Parathyroid adenoma (tissue), 2 donors: ENCODE data around the gene CASKIN2.
A peak's percentile ranks its signal among the peaks of the same experiment; 100 is the strongest.

Experiments used
- H2AFZ ChIP-seq: fragments of 300-600 bp; sonication (generic); one replicate; pipeline ENCODE4 v1.7.0; 2017; ENCODE audit warnings: antibody characterized with exemption, mild to moderate bottlenecking
- H3K27ac ChIP-seq: fragments of 300-600 bp; sonication (generic); one replicate; pipeline ENCODE4 v1.7.0; 2017
- H3K27me3 ChIP-seq: fragments of 300-600 bp; sonication (generic); one replicate; pipeline ENCODE4 v1.7.0; 2017; ENCODE audit warnings: low read length; ENCODE audit not compliant: control insufficient read depth, insufficient read depth
- H3K36me3 ChIP-seq: fragments of 300-600 bp; sonication (generic); one replicate; pipeline ENCODE4 v1.7.0; 2017; ENCODE audit warnings: low read length; ENCODE audit not compliant: control insufficient read depth, insufficient read depth
- H3K4me1 ChIP-seq: fragments of 300-600 bp; sonication (generic); one replicate; pipeline ENCODE4 v1.7.0; 2017; ENCODE audit warnings: control low read depth
- H3K4me2 ChIP-seq: fragments of 300-600 bp; sonication (generic); one replicate; pipeline ENCODE4 v1.7.0; 2017; ENCODE audit warnings: low read length
- H3K4me3 ChIP-seq: fragments of 300-600 bp; sonication (generic); one replicate; pipeline ENCODE4 v1.7.0; 2017; ENCODE audit warnings: low read depth, low read length
- H3K79me2 ChIP-seq: fragments of 300-600 bp; sonication (generic); one replicate; pipeline ENCODE4 v1.7.0; 2017; ENCODE audit warnings: control low read depth
- H3K9ac ChIP-seq: fragments of 300-600 bp; sonication (generic); one replicate; pipeline ENCODE4 v1.7.0; 2017; ENCODE audit warnings: mild to moderate bottlenecking
- H3K9me3 ChIP-seq: fragments of 300-600 bp; sonication (generic); one replicate; pipeline ENCODE4 v1.7.0; 2017; ENCODE audit warnings: low read length; ENCODE audit not compliant: control insufficient read depth
- TF ChIP-seq, protein P1 (sequence below): fragments of 300-600 bp; sonication (generic); IDR thresholded peaks from one replicate; pipeline ENCODE4 v1.7.0; 2017; ENCODE audit warnings: antibody characterized with exemption, mild to moderate bottlenecking
- donor health status: primary hyperparathyroidism.

CASKIN2 gene

DNA sequence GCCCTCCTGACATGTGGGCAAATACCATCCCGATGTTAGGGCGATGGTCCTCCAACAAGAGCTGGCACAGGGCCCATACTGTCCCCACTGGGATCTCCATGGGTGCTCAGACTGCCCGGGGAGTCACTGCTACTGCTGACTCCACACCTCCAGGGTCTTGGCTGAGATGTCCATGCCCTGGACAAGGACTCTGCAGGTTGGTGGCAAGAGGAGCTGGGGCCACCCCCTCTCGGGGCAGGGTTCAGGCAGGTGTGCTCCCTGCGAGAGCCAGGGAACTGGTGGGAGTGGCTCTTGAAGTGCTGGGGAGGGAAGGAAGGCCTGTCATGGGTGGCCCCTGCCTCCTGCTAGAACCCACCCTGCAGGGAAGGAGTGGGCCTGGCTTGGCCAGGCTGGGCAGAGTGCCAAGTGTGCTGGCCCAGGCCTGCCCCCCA, 6.4 kb downstream of the CASKIN2 start:
- peaks cover 13% of the 10 kb centered on the region for H3K4me1 ChIP-seq
- H3K4me2 ChIP-seq, result no peak overlapping the region
- no peaks in the 10 kb centered on the region for H3K9me3 ChIP-seq
- no peaks in the 10 kb centered on the region for H3K79me2 ChIP-seq
- no peaks in the 10 kb centered on the region for H3K27me3 ChIP-seq
- peak overlapping the region; percentile 80 for H3K27ac ChIP-seq
- no peak overlapping the region for H2AFZ ChIP-seq
- no peaks in the 10 kb centered on the region for H3K36me3 ChIP-seq
- H3K4me3 ChIP-seq, result no peak overlapping the region
- TF ChIP-seq, protein P1, sequence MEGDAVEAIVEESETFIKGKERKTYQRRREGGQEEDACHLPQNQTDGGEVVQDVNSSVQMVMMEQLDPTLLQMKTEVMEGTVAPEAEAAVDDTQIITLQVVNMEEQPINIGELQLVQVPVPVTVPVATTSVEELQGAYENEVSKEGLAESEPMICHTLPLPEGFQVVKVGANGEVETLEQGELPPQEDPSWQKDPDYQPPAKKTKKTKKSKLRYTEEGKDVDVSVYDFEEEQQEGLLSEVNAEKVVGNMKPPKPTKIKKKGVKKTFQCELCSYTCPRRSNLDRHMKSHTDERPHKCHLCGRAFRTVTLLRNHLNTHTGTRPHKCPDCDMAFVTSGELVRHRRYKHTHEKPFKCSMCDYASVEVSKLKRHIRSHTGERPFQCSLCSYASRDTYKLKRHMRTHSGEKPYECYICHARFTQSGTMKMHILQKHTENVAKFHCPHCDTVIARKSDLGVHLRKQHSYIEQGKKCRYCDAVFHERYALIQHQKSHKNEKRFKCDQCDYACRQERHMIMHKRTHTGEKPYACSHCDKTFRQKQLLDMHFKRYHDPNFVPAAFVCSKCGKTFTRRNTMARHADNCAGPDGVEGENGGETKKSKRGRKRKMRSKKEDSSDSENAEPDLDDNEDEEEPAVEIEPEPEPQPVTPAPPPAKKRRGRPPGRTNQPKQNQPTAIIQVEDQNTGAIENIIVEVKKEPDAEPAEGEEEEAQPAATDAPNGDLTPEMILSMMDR, result no peak
- H3K9ac ChIP-seq, result no peak overlapping the region

DNA sequence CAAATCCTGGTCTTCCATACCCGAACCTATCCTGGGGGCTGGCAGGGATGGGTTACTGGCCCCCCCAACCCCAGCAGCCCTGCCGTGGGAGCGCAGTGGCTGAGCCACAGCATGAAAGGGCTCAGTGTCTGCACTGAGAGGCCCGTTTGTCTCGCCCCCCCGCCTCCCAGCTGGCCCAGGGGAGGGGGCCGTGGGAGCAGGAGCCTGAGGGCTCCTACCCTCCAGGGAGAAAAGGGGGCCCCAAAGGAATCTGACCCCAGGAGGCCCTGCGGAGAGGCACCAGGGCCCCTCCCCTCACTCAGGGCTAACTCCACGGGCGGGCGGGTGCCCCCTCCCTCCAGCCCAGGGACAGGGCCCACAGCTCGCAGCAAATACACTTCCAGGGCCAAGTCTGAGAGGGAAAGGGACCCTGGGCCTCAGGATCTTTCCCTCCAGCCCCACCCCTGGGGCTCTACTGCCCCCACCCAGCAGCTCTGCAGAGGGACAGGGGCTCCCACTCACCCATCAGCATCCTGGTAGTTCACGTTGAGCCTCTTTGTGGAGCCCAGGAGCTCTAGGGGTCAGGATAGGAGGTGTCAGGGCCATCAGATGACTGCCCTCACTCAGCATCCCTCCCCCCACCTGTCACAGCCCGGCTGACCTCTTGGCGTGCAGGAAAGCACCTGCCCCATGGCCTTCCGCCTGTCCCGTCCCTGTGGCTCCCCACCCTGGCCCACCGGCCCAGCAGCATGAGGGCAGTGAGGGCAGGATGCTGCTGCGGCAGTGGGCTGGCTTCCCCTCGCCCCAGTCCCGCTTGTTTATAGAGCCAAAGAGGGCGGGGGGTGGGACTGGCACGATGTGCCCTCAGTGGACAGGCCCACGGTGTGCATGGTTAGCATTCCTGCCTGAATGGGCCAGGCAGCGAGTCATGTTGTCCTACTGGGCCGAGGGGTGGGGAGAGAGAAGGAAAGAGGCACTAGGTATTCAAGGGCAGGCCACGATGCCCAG, 7.3 kb downstream of the CASKIN2 start:
- Histone ChIP-seq H3K9ac (no peak overlapping the region), H3K36me3 (no peaks in the 10 kb centered on the region), H3K4me1 (peaks cover 13% of the 10 kb centered on the region), H3K4me2 (no peak overlapping the region), H2AFZ (no peak overlapping the region), H3K4me3 (no peak overlapping the region), H3K27ac (peak overlapping the region; percentile 80), H3K9me3 (no peaks in the 10 kb centered on the region), H3K79me2 (no peaks in the 10 kb centered on the region), H3K27me3 (no peaks in the 10 kb centered on the region)
- TF ChIP-seq, protein P1, result no peak

DNA sequence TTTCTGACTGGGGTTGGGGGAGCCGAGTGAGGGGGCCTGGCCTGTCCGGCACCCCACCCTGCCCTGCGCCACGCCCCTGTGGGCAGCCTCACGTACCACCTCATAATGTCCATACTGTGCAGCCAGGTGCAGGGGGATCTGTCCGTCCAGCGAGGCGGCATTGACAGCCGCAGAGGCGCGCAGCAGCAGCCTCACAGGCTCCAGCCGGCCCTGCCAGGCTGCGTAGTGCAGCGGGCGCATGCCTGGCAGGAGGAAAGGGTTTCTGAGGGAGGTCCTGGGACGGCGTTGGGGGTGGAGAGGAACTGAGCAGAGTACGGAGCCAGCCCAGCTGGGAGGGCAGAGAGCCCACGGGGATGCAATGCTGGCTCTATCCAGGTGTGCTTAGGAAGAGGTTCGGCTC, 8.4 kb downstream of the CASKIN2 start:
- Histone ChIP-seq H2AFZ (no peak overlapping the region), H3K9me3 (no peaks in the 10 kb centered on the region), H3K4me3 (no peak overlapping the region), H3K27ac (no peak overlapping the region), H3K27me3 (no peaks in the 10 kb centered on the region), H3K4me2 (no peak overlapping the region), H3K9ac (no peak overlapping the region), H3K79me2 (no peaks in the 10 kb centered on the region), H3K4me1 (peaks cover 13% of the 10 kb centered on the region), H3K36me3 (no peaks in the 10 kb centered on the region)
- TF ChIP-seq, protein P1, result no peak

DNA sequence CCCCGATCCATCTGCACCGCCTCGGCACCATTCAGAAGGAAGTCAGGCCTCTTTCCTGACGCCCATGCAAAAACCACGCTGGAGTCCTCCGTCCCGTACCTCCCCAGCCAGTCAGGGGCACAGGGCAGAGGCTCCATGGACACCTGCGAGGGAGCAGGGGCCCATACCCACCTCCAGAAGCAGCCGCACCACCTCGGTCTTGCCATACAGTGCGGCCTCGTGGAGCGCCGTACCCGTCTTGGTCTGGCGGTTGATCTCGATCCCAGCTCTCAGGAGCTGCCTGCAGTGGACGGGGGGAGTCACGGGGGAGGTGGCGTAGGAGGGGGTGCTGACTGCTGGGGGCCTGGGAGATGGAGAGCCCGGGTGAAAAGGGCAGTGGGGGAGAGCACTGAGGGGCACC, 9.2 kb downstream of the CASKIN2 start:
- H3K4me3 ChIP-seq, result no peak overlapping the region
- TF ChIP-seq, protein P1, result no peak
- no peaks in the 10 kb centered on the region for H3K79me2 ChIP-seq
- no peak overlapping the region for H2AFZ ChIP-seq
- no peak overlapping the region for H3K27ac ChIP-seq
- H3K4me1 ChIP-seq, result peaks cover 10% of the 10 kb centered on the region
- H3K9me3 ChIP-seq, result no peaks in the 10 kb centered on the region
- H3K27me3 ChIP-seq, result no peaks in the 10 kb centered on the region
- no peak overlapping the region for H3K9ac ChIP-seq
- H3K4me2 ChIP-seq, result no peak overlapping the region
- H3K36me3 ChIP-seq, result no peaks in the 10 kb centered on the region

DNA sequence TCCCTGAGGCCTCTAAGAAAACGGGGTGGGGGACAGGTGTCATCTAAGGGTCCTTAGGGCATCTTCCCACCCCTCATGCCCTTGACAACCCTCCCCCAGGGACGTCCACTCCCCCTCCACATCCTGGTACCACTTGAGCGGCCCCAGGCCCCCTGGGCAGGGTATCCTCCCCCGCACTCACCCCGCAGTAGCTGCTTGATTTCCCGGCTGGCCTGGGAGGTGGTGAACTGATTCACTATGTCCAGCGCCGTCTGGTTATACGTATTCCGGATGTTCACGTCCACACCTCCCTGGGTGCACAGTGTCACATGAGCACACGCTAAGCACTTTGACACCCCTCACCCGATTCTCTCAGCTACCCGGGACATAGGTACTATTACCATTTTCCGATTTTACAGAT, 9.7 kb downstream of the CASKIN2 start:
- H3K9ac ChIP-seq, result no peak overlapping the region
- H3K79me2 ChIP-seq, result no peaks in the 10 kb centered on the region
- H3K27ac ChIP-seq, result no peak overlapping the region
- H3K4me3 ChIP-seq, result no peak overlapping the region
- H3K4me2 ChIP-seq, result no peak overlapping the region
- H3K4me1 ChIP-seq, result peaks cover 10% of the 10 kb centered on the region
- no peaks in the 10 kb centered on the region for H3K27me3 ChIP-seq
- TF ChIP-seq, protein P1, result no peak
- H2AFZ ChIP-seq, result no peak overlapping the region
- no peaks in the 10 kb centered on the region for H3K36me3 ChIP-seq
- no peaks in the 10 kb centered on the region for H3K9me3 ChIP-seq
